GM19397 (cell line): ENCODE measurements around the gene TTLL12.
"Not testable (repeated sequence)": the region's sequence is repeated elsewhere in the genome, so short reads cannot be mapped to it uniquely, and the experiment has no call there.

Experiments used
- ATAC-seq: cut with Tn5 transposase; IDR thresholded peaks from one replicate; pipeline ENCODE4 v1.9.1; 2021; ENCODE audit warnings: mild to moderate bottlenecking, moderate library complexity; ENCODE audit not compliant: unreplicated experiment

The TTLL12 gene

GRCh38 chr22:43157874-43158546 is 28.9 kb downstream of the TTLL12 start:
- ATAC-seq, result no peak

- ATAC-seq, result no peak
Observed at GRCh38 chr22:43156413-43156812, 30.5 kb downstream of the TTLL12 start.

GRCh38 chr22:43155789-43156188 is 31.1 kb downstream of the TTLL12 start:
- ATAC-seq, result no peak

GRCh38 chr22:43154887-43155536 is 31.9 kb downstream of the TTLL12 start:
- ATAC-seq, result no peak

- no peak for ATAC-seq
Observed at GRCh38 chr22:43153899-43154298, 33.0 kb downstream of the TTLL12 start.

GRCh38 chr22:43152357-43153071 is 34.4 kb downstream of the TTLL12 start:
- no peak for ATAC-seq

GRCh38 chr22:43152003-43152356 is 35.0 kb downstream of the TTLL12 start:
- ATAC-seq, result no peak

GRCh38 chr22:43151251-43152002 is 35.5 kb downstream of the TTLL12 start, which contains the start of gene TSPO:
Gene TSPO, plus strand, starts transcription at chr22:43151559. Its CDS starts 7,680 bp downstream, at chr22:43159239.
- ATAC-seq, result no peak

- ATAC-seq, result no peak
Observed at GRCh38 chr22:43150731-43151206, 36.2 kb downstream of the TTLL12 start.

- ATAC-seq, result no peak
Observed at GRCh38 chr22:43148581-43148980, 38.4 kb downstream of the TTLL12 start.

GRCh38 chr22:43147821-43148220 is 39.1 kb downstream of the TTLL12 start:
- no peak for ATAC-seq

- not testable (repeated sequence) for ATAC-seq
Observed at GRCh38 chr22:43146332-43146731, 40.6 kb downstream of the TTLL12 start.

- ATAC-seq, result not testable (repeated sequence)
Observed at GRCh38 chr22:43145371-43145770, 41.6 kb downstream of the TTLL12 start.

- ATAC-seq, result no peak
Observed at GRCh38 chr22:43144949-43145348, 42.0 kb downstream of the TTLL12 start.

- peak; percentile 85 for ATAC-seq
Observed at GRCh38 chr22:43142880-43143562, 43.9 kb downstream of the TTLL12 start, which contains the start of gene MCAT. Gene MCAT, minus strand, starts transcription at chr22:43143398. Its CDS starts 50 bp downstream, at chr22:43143348.

GRCh38 chr22:43136801-43137200 is 50.1 kb downstream of the TTLL12 start:
- ATAC-seq, result no peak

GRCh38 chr22:43136255-43136654 is 50.7 kb downstream of the TTLL12 start:
- ATAC-seq, result no peak

- no peak for ATAC-seq
Observed at GRCh38 chr22:43135565-43135964, 51.4 kb downstream of the TTLL12 start.

GRCh38 chr22:43134553-43134952 is 52.4 kb downstream of the TTLL12 start:
- ATAC-seq, result no peak

- ATAC-seq, result no peak
Observed at GRCh38 chr22:43133401-43133800, 53.5 kb downstream of the TTLL12 start.
